GM12874 (cell line): ENCODE measurements around the gene VWA1.

Experiments
- TF ChIP-seq, protein P1 (sequence below): IDR thresholded peaks from 2 replicates; pipeline ENCODE4 v1.5.1; 2011; ENCODE audit warnings: low read depth, mild to moderate bottlenecking, control low read depth, low read length, moderate library complexity; ENCODE audit not compliant: insufficient read depth

Gene VWA1

GRCh38 chr1:1489231-1489630, 53.7 kb downstream of the VWA1 start:
- TF ChIP-seq, protein P1, sequence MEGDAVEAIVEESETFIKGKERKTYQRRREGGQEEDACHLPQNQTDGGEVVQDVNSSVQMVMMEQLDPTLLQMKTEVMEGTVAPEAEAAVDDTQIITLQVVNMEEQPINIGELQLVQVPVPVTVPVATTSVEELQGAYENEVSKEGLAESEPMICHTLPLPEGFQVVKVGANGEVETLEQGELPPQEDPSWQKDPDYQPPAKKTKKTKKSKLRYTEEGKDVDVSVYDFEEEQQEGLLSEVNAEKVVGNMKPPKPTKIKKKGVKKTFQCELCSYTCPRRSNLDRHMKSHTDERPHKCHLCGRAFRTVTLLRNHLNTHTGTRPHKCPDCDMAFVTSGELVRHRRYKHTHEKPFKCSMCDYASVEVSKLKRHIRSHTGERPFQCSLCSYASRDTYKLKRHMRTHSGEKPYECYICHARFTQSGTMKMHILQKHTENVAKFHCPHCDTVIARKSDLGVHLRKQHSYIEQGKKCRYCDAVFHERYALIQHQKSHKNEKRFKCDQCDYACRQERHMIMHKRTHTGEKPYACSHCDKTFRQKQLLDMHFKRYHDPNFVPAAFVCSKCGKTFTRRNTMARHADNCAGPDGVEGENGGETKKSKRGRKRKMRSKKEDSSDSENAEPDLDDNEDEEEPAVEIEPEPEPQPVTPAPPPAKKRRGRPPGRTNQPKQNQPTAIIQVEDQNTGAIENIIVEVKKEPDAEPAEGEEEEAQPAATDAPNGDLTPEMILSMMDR = no peak

DNA sequence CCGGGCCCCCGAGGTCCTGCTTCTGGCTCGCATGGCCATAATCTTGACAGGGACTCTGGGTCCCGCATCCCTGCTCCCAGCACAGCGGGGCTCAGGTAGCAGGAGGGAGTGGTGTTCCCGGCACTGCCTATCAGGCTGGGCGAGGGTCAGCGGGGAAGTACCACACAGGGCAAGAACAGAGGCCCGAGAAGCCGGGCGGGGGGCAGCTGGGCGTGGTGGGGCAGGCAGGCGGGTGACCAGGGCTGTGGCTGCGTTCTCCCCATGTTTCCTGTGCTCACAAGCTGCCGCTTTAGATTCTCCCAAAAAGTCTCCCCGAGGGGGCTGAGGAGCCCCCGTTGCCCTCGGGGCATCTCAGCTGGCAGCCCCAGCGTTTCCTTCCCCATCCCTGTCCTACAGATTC, 54.4 kb downstream of the VWA1 start:
- TF ChIP-seq, protein P1 = no peak

DNA sequence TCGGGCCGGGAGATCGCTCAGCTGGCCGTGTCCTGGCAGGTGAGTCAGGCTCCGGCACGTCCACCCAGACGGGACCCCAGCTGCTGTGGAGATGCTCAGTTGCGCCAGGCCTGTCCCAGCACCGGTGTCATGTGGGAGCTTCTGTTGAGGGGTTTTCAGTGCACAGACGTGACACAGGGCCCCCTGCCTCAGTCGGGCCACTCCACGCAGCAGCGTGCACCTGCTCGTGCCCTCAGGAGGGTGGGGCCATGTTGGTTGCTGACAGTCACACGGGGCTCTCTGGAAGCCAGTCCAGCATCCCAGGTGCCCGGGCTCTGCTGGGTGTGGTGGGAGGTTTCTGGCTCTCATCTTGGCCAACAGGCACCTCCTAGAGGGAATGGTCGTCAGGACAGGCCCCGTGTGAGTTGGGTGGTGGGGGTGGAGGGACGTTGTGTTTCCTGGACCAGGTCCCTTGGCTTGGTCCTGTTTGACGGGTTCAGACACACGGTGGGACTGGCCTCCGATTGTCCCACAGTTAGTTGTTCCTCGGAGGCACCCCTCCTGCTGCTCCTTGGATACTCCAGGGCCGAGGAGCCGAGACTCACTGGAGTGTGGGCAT, 55.2 kb downstream of the VWA1 start:
- TF ChIP-seq, protein P1 = no peak

- TF ChIP-seq, protein P1 = no peak
Observed at GRCh38 chr1:1491601-1492000, 56.1 kb downstream of the VWA1 start.
